Endothelial cell of umbilical vein (primary cell): Measurements from ENCODE around the gene ADD2. TPM values are rescaled to one million over a fixed set of nuclear protein-coding genes. Genes with fewer than 3 reads are reported as not detected.

Source experiments
- BruUV-seq: library from RNA; stranded (reverse); fragments of 400-500 nt; replicated peaks from 2 replicates; lab custom pipeline; 2021; lab: Mats Ljungman, UMichigan
- CTCF ChIA-PET: fragments of 300-600, 350-600 bp; sonication (Branson Sonifier 250); formaldehyde crosslinking; loops from one replicate; lab custom pipeline; 2021; ENCODE audit warnings: antibody characterized with exemption, inconsistent platforms; lab: Charles Lee
- POLR2A ChIA-PET: fragments of 300-600, 350-600 bp; sonication (Branson Sonifier 250); formaldehyde crosslinking; loops from one replicate; lab custom pipeline; 2021; ENCODE audit warnings: antibody characterized with exemption, inconsistent platforms; lab: Charles Lee
- DNase-seq: peaks from one replicate; pipeline ENCODE4 v3.0.0-alpha.2; 2011; ENCODE audit warnings: low read depth, low spot score
- FAIRE-seq: peaks from 2 replicates; lab custom pipeline; 2011; peaks lifted over from hg19 to GRCh38; lab: Jason Lieb, UNC
- H2AFZ ChIP-seq: 2 replicates; pipeline ENCODE4 v1.6.0; 2012; ENCODE audit warnings: low read depth, low read length, control low read depth, inconsistent platforms
- H3K27ac ChIP-seq: 2 replicates; pipeline ENCODE4 v1.5.1; 2011; ENCODE audit warnings: low read depth, mild to moderate bottlenecking, control low read depth, low read length, moderate library complexity; ENCODE audit not compliant: insufficient read depth
- H3K27me3 ChIP-seq, 2 experiments: 2 replicates each; pipeline versions ENCODE4 v1.6.0 to v1.6.1; 2011; ENCODE audit warnings: low read length in 2 of 2, mixed read lengths in 1 of 2; ENCODE audit not compliant: control insufficient read depth in 2 of 2, insufficient read depth in 2 of 2
- H3K36me3 ChIP-seq, 2 experiments: 2 replicates in 1 of 2; 3 replicates in 1 of 2; pipeline ENCODE4 v1.5.1; 2011; ENCODE audit warnings: low read length in 2 of 2, mild to moderate bottlenecking in 1 of 2, moderate library complexity in 1 of 2; ENCODE audit not compliant: control insufficient read depth in 2 of 2, insufficient read depth in 2 of 2; ENCODE audit errors: extremely low read depth in 1 of 2
- H3K4me1 ChIP-seq: 3 replicates; pipeline ENCODE4 v1.5.1; 2011; ENCODE audit warnings: mild to moderate bottlenecking, low read length; ENCODE audit not compliant: control insufficient read depth, insufficient read depth; ENCODE audit errors: extremely low read depth
- H3K4me2 ChIP-seq: 2 replicates; pipeline ENCODE4 v1.6.1; 2011; ENCODE audit warnings: low read length, control low read depth, mixed read lengths; ENCODE audit not compliant: insufficient read depth
- H3K4me3 ChIP-seq, 3 experiments: fragments of 200-600 bp in 1 of 3; sonication (generic), shearing (Covaris generic) in 1 of 3; replicated peaks in 1 of 3; 2 replicates each; pipeline ENCODE4 v1.5.1; 2011 to 2016; ENCODE audit warnings: control low read depth in 3 of 3, low read length in 3 of 3, mild to moderate bottlenecking in 2 of 3, inconsistent platforms in 1 of 3, low read depth in 1 of 3, moderate library complexity in 1 of 3; ENCODE audit not compliant: insufficient read depth in 1 of 3
- H3K79me2 ChIP-seq: 2 replicates; pipeline ENCODE4 v1.6.0; 2012; ENCODE audit warnings: low read length, inconsistent platforms; ENCODE audit not compliant: control insufficient read depth, insufficient read depth
- H3K9ac ChIP-seq: replicated peaks from 2 replicates; pipeline ENCODE3; 2011; ENCODE audit warnings: low read length, control low read depth; ENCODE audit not compliant: insufficient read depth; ENCODE audit errors: extremely low read depth
- H3K9me1 ChIP-seq: replicated peaks from 3 replicates; pipeline ENCODE4 v1.6.0; 2011; ENCODE audit warnings: mild to moderate bottlenecking, low read length; ENCODE audit not compliant: control insufficient read depth, insufficient read depth; ENCODE audit errors: extremely low read depth
- H3K9me3 ChIP-seq: replicated peaks from 2 replicates; pipeline ENCODE4 v1.5.1; 2012; ENCODE audit warnings: low read length, inconsistent platforms; ENCODE audit not compliant: control insufficient read depth, insufficient read depth
- H4K20me1 ChIP-seq: replicated peaks from 2 replicates; pipeline ENCODE3; 2011; ENCODE audit warnings: mild to moderate bottlenecking, low read length; ENCODE audit not compliant: control insufficient read depth, insufficient read depth; ENCODE audit errors: extremely low read depth
- EZH2 ChIP-seq: IDR thresholded peaks from 2 replicates; pipeline ENCODE4 v1.6.1; 2012; ENCODE audit warnings: borderline replicate concordance, low read depth, mild to moderate bottlenecking, moderate library complexity, low read length, inconsistent platforms; ENCODE audit not compliant: severe bottlenecking
- FOS ChIP-seq: IDR thresholded peaks from 2 replicates; pipeline ENCODE4 v1.6.1; 2011; ENCODE audit warnings: mild to moderate bottlenecking, low read length, moderate library complexity, borderline replicate concordance; ENCODE audit not compliant: insufficient read depth
- GATA2 ChIP-seq: IDR thresholded peaks from 2 replicates; pipeline ENCODE4 v1.7.0; 2011; ENCODE audit warnings: low read depth, mild to moderate bottlenecking, moderate library complexity, mixed read lengths, low read length; ENCODE audit not compliant: insufficient read length, insufficient read depth
- JUN ChIP-seq: IDR thresholded peaks from 2 replicates; pipeline ENCODE4 v1.6.1; 2011; ENCODE audit warnings: borderline replicate concordance, low read depth; ENCODE audit not compliant: insufficient read length, insufficient read depth
- MAX ChIP-seq: IDR thresholded peaks from 2 replicates; pipeline ENCODE4 v1.6.1; 2011; ENCODE audit not compliant: insufficient read depth, insufficient read length
- MYC ChIP-seq: IDR thresholded peaks from one replicate; pipeline ENCODE4 v1.6.1; 2011; ENCODE audit warnings: mild to moderate bottlenecking, low read depth, low read length
- POLR2A ChIP-seq: IDR thresholded peaks from 2 replicates; pipeline ENCODE4 v1.6.1; 2012; ENCODE audit warnings: low read depth, mild to moderate bottlenecking, control low read depth, low read length
- POLR2AphosphoS5 ChIP-seq: IDR thresholded peaks from 2 replicates; pipeline ENCODE4 v1.6.1; 2012; ENCODE audit warnings: low read depth, mild to moderate bottlenecking, control low read depth, low read length, moderate library complexity; ENCODE audit not compliant: insufficient read depth
- dilution Hi-C: fragments of 300-500 bp; cut with MboI; formaldehyde crosslinking; loops from one replicate; pipeline ENCODE4 v1.15.0; 2019; ENCODE audit warnings: low sequenced_read_pairs; ENCODE audit not compliant: extremely low pct_ligation_motif_present
- intact Hi-C: fragments of 100-400 bp; cut with micrococcal nuclease; formaldehyde crosslinking; loops from one replicate; pipeline ENCODE4 v1.10.0; 2022
- polyA plus RNA-seq, 4 experiments: library from polyadenylated mRNA; depleted of rRNA in 3 of 4; stranded (reverse) in 3 of 4; unstranded in 1 of 4; fragments of >200 nt; gene quantifications; 2 replicates each; pipeline versions ENCODE4 v1.2.1 to v1.2.3, GENCODE V29; 2011 to 2012; ENCODE audit warnings: missing spikeins in 1 of 4
- total RNA-seq: library from RNA; stranded (reverse); gene quantifications from 2 replicates; pipeline ENCODE4 v1.2.3, GENCODE V29; 2021
- TF ChIP-seq, protein P1 (sequence below), 2 donors: IDR thresholded peaks; 1 replicate in 1 of 2; 2 replicates in 1 of 2; pipeline ENCODE4 v1.5.1; 2011; ENCODE audit warnings: low read length in 2 of 2, mild to moderate bottlenecking in 2 of 2, moderate library complexity in 2 of 2, control low read depth in 1 of 2, inconsistent platforms in 1 of 2, low read depth in 1 of 2; ENCODE audit not compliant: insufficient read depth in 1 of 2; ENCODE audit errors: extremely low read depth in 1 of 2

ADD2 gene
- total and polyA plus RNA-seq, 2 donors (not counting 3 experiments of a cell fraction or from before 2014, with no cell fraction given), result 0.17 TPM; not detected in 1

DNA sequence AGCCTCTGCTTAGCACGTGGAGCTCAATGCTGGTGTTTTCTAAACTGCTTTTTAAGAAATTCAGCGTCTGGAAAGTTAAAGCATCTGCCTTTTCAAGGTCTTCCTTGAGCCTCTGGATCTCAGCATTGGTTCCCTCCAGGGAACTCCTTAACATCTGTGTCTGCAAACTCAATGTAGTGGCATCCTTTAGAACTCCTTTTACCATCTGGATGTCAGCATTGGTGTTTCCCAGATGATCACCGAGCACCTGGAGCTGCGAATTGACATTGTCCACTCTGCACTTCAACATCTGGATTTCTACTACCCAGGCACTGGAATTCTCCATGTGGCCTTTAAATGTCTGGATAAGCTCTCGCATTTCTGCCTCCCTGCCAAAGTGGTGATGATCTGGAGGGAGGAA lies 48.7 kb upstream of the ADD2 start:
- FAIRE-seq (no peak), DNase-seq (no peak)
- Histone ChIP-seq H3K36me3 (no peaks in the 10 kb centered on the region), H3K4me1 (no peaks in the 10 kb centered on the region), H3K9ac (no peak overlapping the region), H3K9me1 (no peaks in the 10 kb centered on the region), H3K27ac (no peak overlapping the region), H3K27me3 (peaks cover 10 to 14% of the 10 kb centered on the region in 2 experiments), H2AFZ (no peak overlapping the region), H4K20me1 (no peaks in the 10 kb centered on the region), H3K79me2 (no peaks in the 10 kb centered on the region), H3K9me3 (no peaks in the 10 kb centered on the region), H3K4me2 (no peak overlapping the region), H3K4me3 (no peak overlapping the region)
- no TSS peak for BruUV-seq
- dilution Hi-C loops (no loop called here), intact Hi-C loops (no loop called here)
- TF ChIP-seq GATA2, result no peak
- POLR2A ChIA-PET, result no interaction called here
- CTCF ChIA-PET, result no interaction called here

DNA sequence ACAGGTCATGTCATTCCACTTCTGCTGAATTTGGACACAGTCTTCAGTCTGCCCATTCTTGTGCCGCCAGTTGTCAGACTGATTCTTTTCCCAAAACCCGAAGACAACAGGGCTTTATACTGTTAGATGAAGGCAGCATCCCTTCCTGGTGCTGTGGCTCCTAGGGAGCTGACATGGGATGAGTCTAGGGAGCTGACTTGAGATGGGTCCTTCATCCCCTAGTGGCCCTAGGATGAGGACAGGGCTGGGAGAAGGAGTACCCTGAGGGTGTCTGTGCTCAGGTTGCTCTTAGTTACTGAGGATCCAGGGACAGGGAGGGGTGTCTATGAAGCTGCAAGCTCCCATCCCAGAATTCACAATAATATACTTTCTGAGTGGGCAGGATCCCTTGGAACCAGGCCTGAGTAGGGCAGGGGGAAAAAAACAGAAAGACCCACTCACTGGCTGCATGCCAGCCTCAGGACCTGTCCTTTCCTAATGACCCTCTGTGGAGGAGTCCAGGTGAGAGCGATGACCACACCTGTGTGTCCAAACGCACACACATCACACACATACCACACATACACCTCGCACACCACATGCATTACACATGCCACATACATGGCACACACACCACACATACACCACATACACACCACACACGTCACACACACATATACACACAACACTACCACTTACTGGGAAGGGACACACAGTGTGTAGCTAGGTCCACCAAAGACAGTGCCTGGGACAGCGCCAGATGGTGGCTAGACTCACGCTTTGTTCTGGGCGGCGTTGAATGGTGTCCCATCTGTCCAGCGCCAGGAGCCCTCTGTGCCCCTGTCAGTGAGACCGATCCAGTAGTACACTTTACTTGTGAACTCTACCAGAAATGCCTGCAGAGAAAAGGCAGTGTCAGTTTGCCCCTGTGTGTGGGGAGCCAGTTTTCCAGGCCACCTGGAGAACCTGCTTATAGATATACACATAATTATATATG lies 41.3 kb upstream of the ADD2 start:
- no peaks in the 10 kb centered on the region for H3K79me2 ChIP-seq
- no peaks in the 10 kb centered on the region for H3K9me1 ChIP-seq
- no peak overlapping the region for H3K4me2 ChIP-seq
- DNase-seq (no peak), FAIRE-seq (no peak)
- no peak overlapping the region for H3K9ac ChIP-seq
- H3K4me3 ChIP-seq, result no peak overlapping the region
- ChIA-PET POLR2A (no interaction called here), CTCF (interaction anchor here (0.7 to 2.4 kb wide), 5 partner anchors 8 to 139 kb away, joined by 3 to 8 read pairs (median 4); no protein-coding TSS in a partner anchor)
- TF ChIP-seq POLR2A (no peak), POLR2AphosphoS5 (no peak), EZH2 (no peak), MYC (no peak), FOS (no peak), GATA2 (no peak), JUN (no peak), MAX (no peak)
- TF ChIP-seq, protein P1, sequence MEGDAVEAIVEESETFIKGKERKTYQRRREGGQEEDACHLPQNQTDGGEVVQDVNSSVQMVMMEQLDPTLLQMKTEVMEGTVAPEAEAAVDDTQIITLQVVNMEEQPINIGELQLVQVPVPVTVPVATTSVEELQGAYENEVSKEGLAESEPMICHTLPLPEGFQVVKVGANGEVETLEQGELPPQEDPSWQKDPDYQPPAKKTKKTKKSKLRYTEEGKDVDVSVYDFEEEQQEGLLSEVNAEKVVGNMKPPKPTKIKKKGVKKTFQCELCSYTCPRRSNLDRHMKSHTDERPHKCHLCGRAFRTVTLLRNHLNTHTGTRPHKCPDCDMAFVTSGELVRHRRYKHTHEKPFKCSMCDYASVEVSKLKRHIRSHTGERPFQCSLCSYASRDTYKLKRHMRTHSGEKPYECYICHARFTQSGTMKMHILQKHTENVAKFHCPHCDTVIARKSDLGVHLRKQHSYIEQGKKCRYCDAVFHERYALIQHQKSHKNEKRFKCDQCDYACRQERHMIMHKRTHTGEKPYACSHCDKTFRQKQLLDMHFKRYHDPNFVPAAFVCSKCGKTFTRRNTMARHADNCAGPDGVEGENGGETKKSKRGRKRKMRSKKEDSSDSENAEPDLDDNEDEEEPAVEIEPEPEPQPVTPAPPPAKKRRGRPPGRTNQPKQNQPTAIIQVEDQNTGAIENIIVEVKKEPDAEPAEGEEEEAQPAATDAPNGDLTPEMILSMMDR (IDR thresholded peaks at IDR 0.05; ENCODE audit: extremely low read depth in 1 of 2, insufficient read depth in 1 of 2, low read depth in 1 of 2, low read length in 2 of 2), result no peak
- BruUV-seq, result no TSS peak
- dilution Hi-C loops (no loop called here), intact Hi-C loops (no loop called here)
- no peak overlapping the region for H2AFZ ChIP-seq
- H3K27ac ChIP-seq, result no peak overlapping the region
- no peaks in the 10 kb centered on the region for H3K4me1 ChIP-seq
- H4K20me1 ChIP-seq, result no peaks in the 10 kb centered on the region
- no peaks in the 10 kb centered on the region for H3K9me3 ChIP-seq
- H3K27me3 ChIP-seq, result peaks cover 6 to 10% of the 10 kb centered on the region in 2 experiments
- H3K36me3 ChIP-seq, result no peaks in the 10 kb centered on the region
